GM19438 (cell line): ENCODE results near the gene KLHL40.

Experiments used
- ATAC-seq: cut with Tn5 transposase; IDR thresholded peaks from one replicate; pipeline ENCODE4 v1.9.1; 2021; ENCODE audit warnings: low read depth; ENCODE audit not compliant: unreplicated experiment

The KLHL40 gene

GRCh38 chr3:42685363-42685881 lies at the start of gene KLHL40:
KLHL40 (plus strand) TSS chr3:42685537; CDS start chr3:42685619, 82 bp downstream.
- ATAC-seq, result no peak

GRCh38 chr3:42637001-42637400 lies 48.3 kb upstream of the KLHL40 start:
- ATAC-seq, result no peak

- no peak for ATAC-seq
Measured at GRCh38 chr3:42638339-42638842, 46.9 kb upstream of the KLHL40 start.

- no peak for ATAC-seq
Measured at GRCh38 chr3:42639192-42639591, 46.1 kb upstream of the KLHL40 start.

GRCh38 chr3:42640129-42640528 lies 45.2 kb upstream of the KLHL40 start:
- ATAC-seq, result no peak

- ATAC-seq, result no peak
Measured at GRCh38 chr3:42640771-42641370, 44.5 kb upstream of the KLHL40 start.

GRCh38 chr3:42647821-42648459 lies 37.4 kb upstream of the KLHL40 start:
- ATAC-seq, result no peak

GRCh38 chr3:42649006-42649405 lies 36.3 kb upstream of the KLHL40 start:
- ATAC-seq, result no peak

GRCh38 chr3:42649783-42650182 lies 35.6 kb upstream of the KLHL40 start:
- no peak for ATAC-seq

GRCh38 chr3:42651248-42652091 lies 33.9 kb upstream of the KLHL40 start:
- no peak for ATAC-seq

- ATAC-seq, result peak; percentile 17
Measured at GRCh38 chr3:42652251-42652610, 33.1 kb upstream of the KLHL40 start.

GRCh38 chr3:42652611-42653302 lies 32.6 kb upstream of the KLHL40 start:
- peak; percentile 84 for ATAC-seq

- no peak for ATAC-seq
Measured at GRCh38 chr3:42653303-42653559, 32.1 kb upstream of the KLHL40 start.

- no peak for ATAC-seq
Measured at GRCh38 chr3:42653560-42654330, 31.6 kb upstream of the KLHL40 start, which contains the start of gene ZBTB47. ZBTB47 (plus strand) TSS chr3:42653697; CDS start chr3:42658356, 4,659 bp downstream.

GRCh38 chr3:42654331-42655201 lies 30.8 kb upstream of the KLHL40 start:
- ATAC-seq, result no peak

GRCh38 chr3:42655331-42655888 lies 29.9 kb upstream of the KLHL40 start:
- ATAC-seq, result no peak

- no peak for ATAC-seq
Measured at GRCh38 chr3:42655980-42656679, 29.2 kb upstream of the KLHL40 start.
